Ramos (cell line): ENCODE results near the gene CDCP2.
"Not testable (repeated sequence)": the region's sequence is repeated elsewhere in the genome, so short reads cannot be mapped to it uniquely, and the experiment has no call there.

Source experiments
- in situ Hi-C: fragments of 300-500 bp; cut with MboI; formaldehyde crosslinking; loops from one replicate; pipeline ENCODE4 v1.14.3; 2022; ENCODE audit warnings: low sequenced_read_pairs; ENCODE audit not compliant: unreplicated experiment

CDCP2 gene

DNA sequence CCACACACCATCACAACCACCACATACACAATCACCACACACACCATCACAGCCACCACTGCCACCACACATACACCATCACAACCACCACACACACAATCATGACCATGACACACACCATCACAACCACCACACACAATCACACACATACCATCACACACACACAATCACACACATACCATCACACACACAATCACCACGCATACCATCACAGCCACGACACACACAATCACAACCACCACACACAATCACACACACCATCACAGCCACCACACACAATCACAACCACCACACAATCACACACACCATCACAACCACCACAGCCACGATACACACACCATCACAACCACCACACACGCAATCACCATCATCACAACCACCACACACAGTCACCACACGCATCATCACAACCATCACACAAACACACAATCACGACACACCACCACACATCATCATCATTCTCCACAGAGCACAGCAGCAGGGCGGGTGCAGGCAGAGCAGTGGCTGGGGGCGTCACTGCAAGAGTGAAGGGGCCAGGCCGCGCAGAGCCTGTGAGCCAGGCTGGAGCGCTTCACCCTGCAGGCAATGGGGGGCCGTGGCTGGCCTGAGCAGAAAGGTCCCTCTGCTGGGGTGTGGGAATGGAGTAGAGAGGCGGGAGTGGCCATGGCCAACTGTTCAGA is 32.6 kb downstream of the CDCP2 start:
- in situ Hi-C loops = loop anchor here (10.0 kb wide), 1 partner anchor 365 kb away; no protein-coding TSS in a partner anchor

DNA sequence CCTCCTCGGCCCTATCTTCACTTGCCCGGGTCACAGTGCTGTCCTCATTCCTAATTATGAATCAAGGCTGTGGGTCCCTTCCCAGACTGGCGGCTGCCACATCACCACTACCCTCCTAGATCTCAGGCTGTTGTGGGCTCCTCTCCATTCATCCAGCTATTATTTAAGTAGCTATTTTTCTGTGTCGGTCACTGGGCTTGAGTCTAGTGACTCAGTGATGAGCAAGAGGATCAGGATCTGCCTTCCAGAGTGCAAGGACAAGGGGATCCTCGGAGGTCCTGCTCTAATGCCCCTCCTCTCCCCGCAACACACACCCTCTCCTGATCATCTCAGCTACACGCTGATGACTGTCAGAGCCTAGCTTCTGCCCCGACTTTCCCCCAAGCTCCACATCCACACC is 34.1 kb downstream of the CDCP2 start:
- in situ Hi-C loops = no loop called here

GRCh38 chr1:54117815-54118563 is 34.8 kb downstream of the CDCP2 start:
- in situ Hi-C loops = no loop called here

DNA sequence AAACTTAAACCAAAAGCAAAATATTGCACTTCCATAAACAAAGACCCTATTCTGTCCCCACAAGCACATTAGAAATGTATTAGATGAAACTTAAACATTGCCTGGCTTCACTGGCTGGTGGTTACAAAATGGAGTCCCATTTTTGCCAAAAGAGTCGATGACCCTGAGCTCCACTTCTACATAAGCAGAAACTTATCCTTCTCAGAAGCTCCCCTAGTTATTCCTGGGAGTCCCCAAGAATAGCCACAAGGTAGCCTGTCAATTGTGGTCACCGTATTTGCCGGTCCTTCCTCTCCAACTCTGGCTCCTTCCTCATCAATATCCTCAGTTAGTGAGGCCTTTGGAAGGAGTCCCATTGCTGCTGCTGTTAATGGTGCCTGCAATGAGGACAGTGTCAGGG is 37.3 kb downstream of the CDCP2 start:
- in situ Hi-C loops = no loop called here

DNA sequence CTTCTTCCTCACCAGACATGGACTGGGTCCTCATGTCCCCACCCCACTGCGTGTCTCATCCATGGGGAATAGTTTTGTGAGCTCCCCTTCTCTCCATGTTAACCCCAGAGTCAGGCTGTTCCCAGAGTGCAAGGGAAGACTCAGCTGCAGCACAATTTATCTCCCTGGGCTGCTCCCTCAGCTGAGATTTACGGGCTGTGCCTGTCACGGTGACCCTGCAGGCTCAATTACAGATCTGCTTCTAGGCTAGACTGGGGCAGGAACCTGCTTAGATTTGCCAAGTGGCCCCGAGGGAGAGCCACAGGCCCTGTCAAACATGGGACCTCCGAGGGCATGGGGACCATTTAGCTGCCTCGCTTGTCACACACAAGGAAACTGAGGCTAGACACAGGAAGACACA is 37.8 kb downstream of the CDCP2 start:
- in situ Hi-C loops = no loop called here

- in situ Hi-C loops = no loop called here
Observed at GRCh38 chr1:54114001-54114400, 38.8 kb downstream of the CDCP2 start.

- in situ Hi-C loops = no loop called here
Observed at GRCh38 chr1:54112705-54113368, 40.0 kb downstream of the CDCP2 start.

GRCh38 chr1:54112027-54112426 is 40.8 kb downstream of the CDCP2 start:
- in situ Hi-C loops = no loop called here

GRCh38 chr1:54111624-54112023 is 41.2 kb downstream of the CDCP2 start:
- in situ Hi-C loops = no loop called here

- in situ Hi-C loops = no loop called here
Observed at GRCh38 chr1:54110996-54111395, 41.8 kb downstream of the CDCP2 start.

- in situ Hi-C loops = no loop called here
Observed at GRCh38 chr1:54109129-54110090, 43.4 kb downstream of the CDCP2 start.

GRCh38 chr1:54108156-54108555 is 44.6 kb downstream of the CDCP2 start:
- in situ Hi-C loops = no loop called here

DNA sequence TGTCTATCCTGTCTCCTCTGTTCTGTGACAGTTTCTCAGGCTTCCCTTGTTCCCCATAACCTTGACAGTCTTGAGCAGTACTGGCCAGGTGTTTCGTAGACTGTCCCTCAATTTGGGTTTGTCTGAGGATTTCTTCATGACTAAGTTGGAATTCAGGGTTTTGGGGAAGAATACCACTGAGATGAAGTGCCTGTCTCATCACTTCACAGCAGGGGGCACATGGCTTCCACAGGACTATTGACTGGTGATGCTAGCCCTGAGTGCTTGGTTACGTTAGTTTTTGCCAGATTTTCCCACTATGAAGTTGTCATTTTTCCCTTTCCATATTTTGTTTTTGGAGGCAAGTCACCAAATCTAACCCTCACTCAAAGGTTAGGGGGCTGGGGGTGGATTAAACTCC is 45.7 kb downstream of the CDCP2 start:
- in situ Hi-C loops = no loop called here

GRCh38 chr1:54105736-54106269 is 47.0 kb downstream of the CDCP2 start:
- in situ Hi-C loops = no loop called here

- in situ Hi-C loops = no loop called here
Observed at GRCh38 chr1:54105080-54105479, 47.7 kb downstream of the CDCP2 start.

DNA sequence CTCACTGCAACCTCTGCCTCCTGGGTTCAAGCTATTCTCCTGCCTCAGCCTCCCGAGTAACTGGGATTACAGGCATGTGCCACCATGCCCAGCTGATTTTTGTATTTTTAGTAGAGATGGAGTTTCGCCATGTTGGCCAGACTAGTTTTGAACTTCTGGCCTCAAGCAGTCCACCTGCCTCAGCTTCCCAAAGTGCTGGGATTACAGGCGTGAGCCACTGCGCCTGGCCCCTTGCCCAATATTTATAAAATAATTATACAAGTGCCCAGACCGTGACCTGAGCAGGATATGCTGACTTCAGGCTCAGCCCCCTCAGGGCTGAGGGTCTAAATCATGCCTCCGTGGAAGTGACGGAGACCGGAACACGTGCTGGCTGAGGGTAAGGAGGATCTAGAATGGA is 48.2 kb downstream of the CDCP2 start:
- in situ Hi-C loops = not testable (repeated sequence)

GRCh38 chr1:54103414-54103813 is 49.4 kb downstream of the CDCP2 start:
- in situ Hi-C loops = no loop called here

DNA sequence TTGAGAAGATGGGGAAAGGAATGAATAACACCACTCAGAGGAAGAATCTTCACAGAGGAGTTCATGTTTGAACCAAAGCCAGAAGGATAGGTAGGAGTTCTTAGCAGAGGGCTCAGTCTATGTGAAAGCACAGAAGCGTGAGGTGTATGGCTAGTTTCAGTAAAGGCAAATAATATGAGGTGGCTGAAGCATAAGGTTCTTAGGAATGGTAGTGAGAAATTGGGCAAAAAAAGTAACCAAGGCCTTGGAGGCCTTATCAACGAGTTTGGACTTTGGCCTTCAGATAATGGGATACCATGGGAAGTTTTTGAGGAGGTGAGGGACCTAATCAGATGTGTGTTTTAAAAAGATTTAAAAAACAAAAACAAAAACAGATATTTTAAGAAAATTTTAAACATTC is 52.3 kb downstream of the CDCP2 start:
- in situ Hi-C loops = no loop called here

GRCh38 chr1:54099061-54099610 is 53.7 kb downstream of the CDCP2 start:
- in situ Hi-C loops = no loop called here

- in situ Hi-C loops = no loop called here
Observed at GRCh38 chr1:54096877-54097240, 55.9 kb downstream of the CDCP2 start.
